GM23338 (cell line): ENCODE measurements around the gene SCNN1B. TPM values are rescaled to one million over a fixed set of nuclear protein-coding genes. Genes with fewer than 3 reads are reported as not detected.
A peak's percentile ranks its signal among the peaks of the same experiment; 100 is the strongest.

Source experiments
- ATAC-seq: fragments of 200-7000 bp; cut with Tn5 transposase; 3 replicates; pipeline ENCODE4 v1.9.1; 2020
- DNase-seq: peaks from one replicate; pipeline ENCODE4 v3.0.0-alpha.2; 2015; ENCODE audit warnings: low spot score
- H2AFZ ChIP-seq: fragments of 200-600 bp; sonication (generic); 2 replicates; pipeline ENCODE4 v1.8.0; 2016; ENCODE audit warnings: antibody characterized with exemption, mild to moderate bottlenecking, moderate library complexity
- H3F3A ChIP-seq: fragments of 200-600 bp; sonication (generic); replicated peaks from 2 replicates; pipeline ENCODE4 v1.8.0; 2017; ENCODE audit warnings: antibody characterized with exemption, mixed run types, low read depth
- H3K27ac ChIP-seq: fragments of 200-600 bp; sonication (generic); 2 replicates; pipeline ENCODE4 v1.6.1; 2016; ENCODE audit warnings: low read depth
- H3K27me3 ChIP-seq: fragments of 200-600 bp; sonication (generic); 2 replicates; pipeline ENCODE4 v1.8.0; 2016; ENCODE audit warnings: mild to moderate bottlenecking, mixed run types, moderate library complexity; ENCODE audit not compliant: insufficient read depth
- H3K36me3 ChIP-seq: fragments of 200-600 bp; sonication (generic); 2 replicates; pipeline ENCODE4 v1.8.0; 2016; ENCODE audit warnings: mild to moderate bottlenecking; ENCODE audit not compliant: insufficient read depth
- H3K4me1 ChIP-seq: fragments of 200-600 bp; sonication (generic); 2 replicates; pipeline ENCODE4 v1.8.0; 2016; ENCODE audit warnings: mild to moderate bottlenecking, moderate library complexity; ENCODE audit not compliant: insufficient read depth
- H3K4me2 ChIP-seq: fragments of 200-600 bp; sonication (generic); 2 replicates; pipeline ENCODE4 v1.7.1; 2017; ENCODE audit warnings: mixed run types
- H3K4me3 ChIP-seq: fragments of 200-600 bp; sonication (generic); 2 replicates; pipeline ENCODE4 v1.6.1; 2016; ENCODE audit warnings: mixed run types
- H3K79me2 ChIP-seq: fragments of 200-600 bp; sonication (generic); replicated peaks from 2 replicates; pipeline ENCODE4 v1.8.0; 2017; ENCODE audit warnings: mild to moderate bottlenecking; ENCODE audit not compliant: insufficient read depth
- H3K9me2 ChIP-seq: fragments of 200-600 bp; sonication (generic); 2 replicates; pipeline ENCODE4 v1.8.0; 2017; ENCODE audit not compliant: insufficient read depth
- H4K20me1 ChIP-seq: fragments of 200-600 bp; sonication (generic); replicated peaks from 2 replicates; pipeline ENCODE4 v1.8.0; 2017; ENCODE audit warnings: mild to moderate bottlenecking; ENCODE audit not compliant: insufficient read depth
- H3K27ac Mint-ChIP-seq: 2 replicates; pipeline ENCODE4 v1.8.0; 2020; ENCODE audit warnings: inconsistent platforms, mild to moderate bottlenecking, moderate library complexity, mixed read lengths
- H3K27me3 Mint-ChIP-seq: 3 replicates; pipeline ENCODE4 v1.8.0; 2022; ENCODE audit warnings: low read depth, mild to moderate bottlenecking, moderate library complexity, mixed read lengths, inconsistent platforms; ENCODE audit not compliant: insufficient read depth, poor library complexity
- H3K36me3 Mint-ChIP-seq: 3 replicates; pipeline ENCODE4 v1.8.0; 2021; ENCODE audit warnings: low read depth, mild to moderate bottlenecking, inconsistent platforms, moderate library complexity, mixed read lengths
- H3K4me1 Mint-ChIP-seq: 3 replicates; pipeline ENCODE4 v1.8.0; 2020; ENCODE audit warnings: mild to moderate bottlenecking, inconsistent platforms, mixed read lengths
- H3K4me3 Mint-ChIP-seq: 3 replicates; pipeline ENCODE4 v1.8.0; 2021; ENCODE audit warnings: moderate library complexity, mild to moderate bottlenecking, inconsistent platforms, mixed read lengths
- H3K9me3 Mint-ChIP-seq: 3 replicates; pipeline ENCODE4 v1.8.0; 2020; ENCODE audit warnings: moderate library complexity, mild to moderate bottlenecking, inconsistent platforms, mixed read lengths
- CREB1 ChIP-seq: fragments of 250-450 bp; sonication (Bioruptor Pico); IDR thresholded peaks from 2 replicates; pipeline ENCODE4 v1.5.0; 2020; ENCODE audit warnings: low read depth, mild to moderate bottlenecking, moderate library complexity
- EZH2 ChIP-seq: fragments of 200-600 bp; sonication (generic); IDR thresholded peaks from one replicate; pipeline ENCODE4 v1.8.0; 2017; ENCODE audit warnings: antibody characterized with exemption, mild to moderate bottlenecking, low read depth; ENCODE audit not compliant: unreplicated experiment
- EZH2phosphoT487 ChIP-seq: fragments of 200-600 bp; sonication (generic); IDR thresholded peaks from one replicate; pipeline ENCODE4 v1.8.1; 2018; ENCODE audit warnings: antibody characterized with exemption; ENCODE audit not compliant: unreplicated experiment
- JUNB ChIP-seq: IDR thresholded peaks from one replicate; pipeline ENCODE4 v1.6.1; 2016; ENCODE audit warnings: antibody characterized with exemption; ENCODE audit not compliant: unreplicated experiment
- NANOG ChIP-seq: IDR thresholded peaks from 2 replicates; pipeline ENCODE4 v1.6.1; 2016; ENCODE audit warnings: antibody characterized with exemption, borderline replicate concordance
- STAT1 ChIP-seq: IDR thresholded peaks from one replicate; pipeline ENCODE4 v1.6.1; 2016; ENCODE audit warnings: antibody characterized with exemption; ENCODE audit not compliant: unreplicated experiment
- ZNF114 ChIP-seq: fragments of 250-450 bp; sonication (Bioruptor Pico); IDR thresholded peaks from 2 replicates; pipeline ENCODE4 v1.5.0; 2020; ENCODE audit warnings: mild to moderate bottlenecking, moderate library complexity
- ZNF331 ChIP-seq: fragments of 250-450 bp; sonication (Bioruptor Pico); IDR thresholded peaks from 2 replicates; pipeline ENCODE4 v1.5.0; 2020; ENCODE audit warnings: low read depth, mild to moderate bottlenecking, moderate library complexity
- polyA plus RNA-seq: library from polyadenylated mRNA; unstranded; fragments of >200 nt; fragmentation: Nextera tagmentation; extraction: Ambion mirVana; gene quantifications from 2 replicates; pipeline ENCODE4 v1.2.1, GENCODE V29; 2016
- total RNA-seq: library from RNA; depleted of rRNA; stranded (reverse); fragments of >200 nt; shearing (Covaris generic); gene quantifications from 2 replicates; pipeline ENCODE4 v1.2.3, GENCODE V29; 2014
- TF ChIP-seq, protein P1 (sequence below): fragments of 250-450 bp; sonication (Bioruptor Pico); IDR thresholded peaks from 2 replicates; pipeline ENCODE4 v1.5.0; 2020; ENCODE audit warnings: mild to moderate bottlenecking, moderate library complexity
- TF ChIP-seq, protein P2 (sequence below): IDR thresholded peaks from 2 replicates; pipeline ENCODE4 v1.6.1; 2016; ENCODE audit warnings: antibody characterized with exemption

Gene SCNN1B
- total and polyA plus RNA-seq, 2 experiments from 2014 or later, result 0.78 to 1.1 TPM

DNA sequence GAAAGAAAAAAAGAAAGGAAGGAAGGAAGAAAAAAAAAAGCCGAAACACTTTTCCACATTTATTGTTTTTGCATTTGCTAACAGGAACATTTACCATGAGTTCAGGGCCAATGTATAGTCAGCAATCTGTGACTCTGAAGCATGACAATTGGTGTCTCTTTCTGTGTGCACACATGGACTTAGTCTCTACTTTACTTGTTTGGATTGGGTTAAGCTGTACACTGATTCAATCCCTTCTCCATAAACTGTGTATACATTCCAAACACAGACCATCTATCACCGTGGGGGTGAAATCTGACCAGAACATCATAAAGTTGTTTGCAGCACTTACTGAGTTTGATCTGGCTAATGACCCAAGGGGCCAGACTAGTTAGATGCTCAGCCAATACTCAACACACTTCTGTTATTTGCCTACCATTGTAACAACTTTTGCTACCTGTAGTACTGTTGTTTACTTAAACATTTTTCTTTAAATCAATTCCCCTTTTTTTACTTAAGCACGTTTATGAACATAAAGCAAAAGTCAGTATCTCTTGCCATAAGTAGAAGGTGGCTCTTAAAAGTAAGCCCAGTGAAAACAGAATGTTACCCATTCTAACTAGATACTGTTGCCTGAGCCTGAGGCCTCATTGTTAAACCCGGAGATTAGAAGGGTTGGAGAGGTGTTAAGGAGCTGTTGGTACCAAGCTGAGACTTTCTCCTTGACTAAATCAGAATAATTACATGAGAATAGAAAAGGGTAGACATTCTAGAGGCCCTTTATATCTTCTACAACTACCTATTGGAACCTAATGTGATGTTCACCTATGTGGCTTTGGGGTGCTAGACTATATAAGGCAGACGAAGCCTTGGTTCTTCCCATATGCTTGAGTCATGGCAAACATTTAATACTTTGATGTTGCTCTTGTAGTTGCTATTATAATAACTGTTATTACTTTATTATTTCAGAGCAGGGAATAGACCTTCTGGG lies 41.8 kb downstream of the SCNN1B start:
- DNase-seq, result peak; percentile 37
- Histone ChIP-seq H3K4me1 (no peaks in the 10 kb centered on the region), H3K9me2 (0 out of 2 replicates have a peak, but pooled peaks cover 3% of the 10 kb centered on the region), H3K4me3 (no peak overlapping the region), H3K27me3 (no peaks in the 10 kb centered on the region), H4K20me1 (no peaks in the 10 kb centered on the region), H3K4me2 (no peak overlapping the region), H3K36me3 (no peaks in the 10 kb centered on the region), H3F3A (no peaks in the 10 kb centered on the region), H2AFZ (no peak overlapping the region), H3K27ac (no peak overlapping the region), H3K79me2 (no peaks in the 10 kb centered on the region)
- Mint-ChIP-seq H3K27me3 (peaks cover 5% of the 10 kb centered on the region), H3K36me3 (no peaks in the 10 kb centered on the region), H3K4me1 (peaks cover 13% of the 10 kb centered on the region), H3K9me3 (no peaks in the 10 kb centered on the region), H3K27ac (no peak overlapping the region), H3K4me3 (no peak overlapping the region)
- ATAC-seq, result peak; percentile 87
- TF ChIP-seq, protein P1, sequence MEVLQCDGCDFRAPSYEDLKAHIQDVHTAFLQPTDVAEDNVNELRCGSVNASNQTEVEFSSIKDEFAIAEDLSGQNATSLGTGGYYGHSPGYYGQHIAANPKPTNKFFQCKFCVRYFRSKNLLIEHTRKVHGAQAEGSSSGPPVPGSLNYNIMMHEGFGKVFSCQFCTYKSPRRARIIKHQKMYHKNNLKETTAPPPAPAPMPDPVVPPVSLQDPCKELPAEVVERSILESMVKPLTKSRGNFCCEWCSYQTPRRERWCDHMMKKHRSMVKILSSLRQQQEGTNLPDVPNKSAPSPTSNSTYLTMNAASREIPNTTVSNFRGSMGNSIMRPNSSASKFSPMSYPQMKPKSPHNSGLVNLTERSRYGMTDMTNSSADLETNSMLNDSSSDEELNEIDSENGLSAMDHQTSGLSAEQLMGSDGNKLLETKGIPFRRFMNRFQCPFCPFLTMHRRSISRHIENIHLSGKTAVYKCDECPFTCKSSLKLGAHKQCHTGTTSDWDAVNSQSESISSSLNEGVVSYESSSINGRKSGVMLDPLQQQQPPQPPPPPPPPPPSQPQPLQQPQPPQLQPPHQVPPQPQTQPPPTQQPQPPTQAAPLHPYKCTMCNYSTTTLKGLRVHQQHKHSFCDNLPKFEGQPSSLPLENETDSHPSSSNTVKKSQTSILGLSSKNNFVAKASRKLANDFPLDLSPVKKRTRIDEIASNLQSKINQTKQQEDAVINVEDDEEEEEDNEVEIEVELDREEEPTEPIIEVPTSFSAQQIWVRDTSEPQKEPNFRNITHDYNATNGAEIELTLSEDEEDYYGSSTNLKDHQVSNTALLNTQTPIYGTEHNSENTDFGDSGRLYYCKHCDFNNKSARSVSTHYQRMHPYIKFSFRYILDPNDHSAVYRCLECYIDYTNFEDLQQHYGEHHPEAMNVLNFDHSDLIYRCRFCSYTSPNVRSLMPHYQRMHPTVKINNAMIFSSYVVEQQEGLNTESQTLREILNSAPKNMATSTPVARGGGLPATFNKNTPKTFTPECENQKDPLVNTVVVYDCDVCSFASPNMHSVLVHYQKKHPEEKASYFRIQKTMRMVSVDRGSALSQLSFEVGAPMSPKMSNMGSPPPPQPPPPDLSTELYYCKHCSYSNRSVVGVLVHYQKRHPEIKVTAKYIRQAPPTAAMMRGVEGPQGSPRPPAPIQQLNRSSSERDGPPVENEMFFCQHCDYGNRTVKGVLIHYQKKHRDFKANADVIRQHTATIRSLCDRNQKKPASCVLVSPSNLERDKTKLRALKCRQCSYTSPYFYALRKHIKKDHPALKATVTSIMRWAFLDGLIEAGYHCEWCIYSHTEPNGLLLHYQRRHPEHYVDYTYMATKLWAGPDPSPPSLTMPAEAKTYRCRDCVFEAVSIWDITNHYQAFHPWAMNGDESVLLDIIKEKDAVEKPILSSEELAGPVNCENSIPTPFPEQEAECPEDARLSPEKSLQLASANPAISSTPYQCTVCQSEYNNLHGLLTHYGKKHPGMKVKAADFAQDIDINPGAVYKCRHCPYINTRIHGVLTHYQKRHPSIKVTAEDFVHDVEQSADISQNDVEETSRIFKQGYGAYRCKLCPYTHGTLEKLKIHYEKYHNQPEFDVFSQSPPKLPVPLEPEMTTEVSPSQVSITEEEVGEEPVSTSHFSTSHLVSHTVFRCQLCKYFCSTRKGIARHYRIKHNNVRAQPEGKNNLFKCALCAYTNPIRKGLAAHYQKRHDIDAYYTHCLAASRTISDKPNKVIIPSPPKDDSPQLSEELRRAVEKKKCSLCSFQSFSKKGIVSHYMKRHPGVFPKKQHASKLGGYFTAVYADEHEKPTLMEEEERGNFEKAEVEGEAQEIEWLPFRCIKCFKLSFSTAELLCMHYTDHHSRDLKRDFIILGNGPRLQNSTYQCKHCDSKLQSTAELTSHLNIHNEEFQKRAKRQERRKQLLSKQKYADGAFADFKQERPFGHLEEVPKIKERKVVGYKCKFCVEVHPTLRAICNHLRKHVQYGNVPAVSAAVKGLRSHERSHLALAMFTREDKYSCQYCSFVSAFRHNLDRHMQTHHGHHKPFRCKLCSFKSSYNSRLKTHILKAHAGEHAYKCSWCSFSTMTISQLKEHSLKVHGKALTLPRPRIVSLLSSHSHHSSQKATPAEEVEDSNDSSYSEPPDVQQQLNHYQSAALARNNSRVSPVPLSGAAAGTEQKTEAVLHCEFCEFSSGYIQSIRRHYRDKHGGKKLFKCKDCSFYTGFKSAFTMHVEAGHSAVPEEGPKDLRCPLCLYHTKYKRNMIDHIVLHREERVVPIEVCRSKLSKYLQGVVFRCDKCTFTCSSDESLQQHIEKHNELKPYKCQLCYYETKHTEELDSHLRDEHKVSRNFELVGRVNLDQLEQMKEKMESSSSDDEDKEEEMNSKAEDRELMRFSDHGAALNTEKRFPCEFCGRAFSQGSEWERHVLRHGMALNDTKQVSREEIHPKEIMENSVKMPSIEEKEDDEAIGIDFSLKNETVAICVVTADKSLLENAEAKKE (CRISPR knock-in tag), result peak; percentile 96
- TF ChIP-seq ZNF114 (CRISPR knock-in tag), result no peak
- TF ChIP-seq STAT1, result no peak

DNA sequence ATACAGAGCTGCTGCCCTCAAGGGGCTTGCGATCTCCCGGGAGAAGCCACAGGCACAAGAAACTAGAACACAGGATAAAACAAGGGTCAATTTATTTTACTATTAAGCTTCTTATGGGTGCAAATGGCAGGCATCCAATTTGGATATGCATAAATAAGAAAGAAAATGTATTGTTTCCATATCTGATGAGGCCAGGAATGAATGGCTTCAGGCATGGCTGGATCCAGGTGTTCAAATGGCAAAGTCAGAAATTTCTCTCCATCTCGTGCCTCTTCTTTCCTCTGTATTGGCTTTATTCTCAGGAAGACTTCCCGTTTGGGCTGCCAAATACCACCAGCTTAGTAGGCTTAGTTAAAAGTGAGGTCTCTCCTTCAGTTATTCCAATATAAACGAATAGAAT lies 43.1 kb downstream of the SCNN1B start:
- no peak for ATAC-seq
- H3K36me3 ChIP-seq, result no peaks in the 10 kb centered on the region
- no peak overlapping the region for H3K4me3 ChIP-seq
- H4K20me1 ChIP-seq, result no peaks in the 10 kb centered on the region
- no peaks in the 10 kb centered on the region for H3K27me3 ChIP-seq
- Mint-ChIP-seq H3K27me3 (peaks cover 5% of the 10 kb centered on the region), H3K36me3 (no peaks in the 10 kb centered on the region), H3K4me1 (peaks cover 13% of the 10 kb centered on the region), H3K27ac (no peak overlapping the region), H3K4me3 (no peak overlapping the region), H3K9me3 (no peaks in the 10 kb centered on the region)
- H3F3A ChIP-seq, result no peaks in the 10 kb centered on the region
- no peaks in the 10 kb centered on the region for H3K79me2 ChIP-seq
- DNase-seq, result no peak
- H2AFZ ChIP-seq, result no peak overlapping the region
- 0 out of 2 replicates have a peak, but pooled peaks cover 3% of the 10 kb centered on the region for H3K9me2 ChIP-seq
- H3K27ac ChIP-seq, result no peak overlapping the region
- no peak overlapping the region for H3K4me2 ChIP-seq
- no peaks in the 10 kb centered on the region for H3K4me1 ChIP-seq
- TF ChIP-seq NANOG (no peak), ZNF331 (no peak), EZH2 (no peak), JUNB (no peak), EZH2phosphoT487 (no peak), CREB1 (CRISPR knock-in tag) (no peak)
- TF ChIP-seq, protein P2, sequence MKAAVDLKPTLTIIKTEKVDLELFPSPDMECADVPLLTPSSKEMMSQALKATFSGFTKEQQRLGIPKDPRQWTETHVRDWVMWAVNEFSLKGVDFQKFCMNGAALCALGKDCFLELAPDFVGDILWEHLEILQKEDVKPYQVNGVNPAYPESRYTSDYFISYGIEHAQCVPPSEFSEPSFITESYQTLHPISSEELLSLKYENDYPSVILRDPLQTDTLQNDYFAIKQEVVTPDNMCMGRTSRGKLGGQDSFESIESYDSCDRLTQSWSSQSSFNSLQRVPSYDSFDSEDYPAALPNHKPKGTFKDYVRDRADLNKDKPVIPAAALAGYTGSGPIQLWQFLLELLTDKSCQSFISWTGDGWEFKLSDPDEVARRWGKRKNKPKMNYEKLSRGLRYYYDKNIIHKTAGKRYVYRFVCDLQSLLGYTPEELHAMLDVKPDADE, result no peak
